HL-60/S4 treated with retinoic acid at 250 ng/mL for 4 days and 3 days (cell line): ENCODE data around the gene RBCK1.
"Not testable (repeated sequence)": the region's sequence is repeated elsewhere in the genome, so short reads cannot be mapped to it uniquely, and the experiment has no call there.

Experiments used
- in situ Hi-C: fragments of 300-500 bp; cut with MboI; formaldehyde crosslinking; loops from 2 replicates; pipeline ENCODE4 v1.7.0; 2022; ENCODE audit warnings: low sequenced_read_pairs

RBCK1 gene

DNA sequence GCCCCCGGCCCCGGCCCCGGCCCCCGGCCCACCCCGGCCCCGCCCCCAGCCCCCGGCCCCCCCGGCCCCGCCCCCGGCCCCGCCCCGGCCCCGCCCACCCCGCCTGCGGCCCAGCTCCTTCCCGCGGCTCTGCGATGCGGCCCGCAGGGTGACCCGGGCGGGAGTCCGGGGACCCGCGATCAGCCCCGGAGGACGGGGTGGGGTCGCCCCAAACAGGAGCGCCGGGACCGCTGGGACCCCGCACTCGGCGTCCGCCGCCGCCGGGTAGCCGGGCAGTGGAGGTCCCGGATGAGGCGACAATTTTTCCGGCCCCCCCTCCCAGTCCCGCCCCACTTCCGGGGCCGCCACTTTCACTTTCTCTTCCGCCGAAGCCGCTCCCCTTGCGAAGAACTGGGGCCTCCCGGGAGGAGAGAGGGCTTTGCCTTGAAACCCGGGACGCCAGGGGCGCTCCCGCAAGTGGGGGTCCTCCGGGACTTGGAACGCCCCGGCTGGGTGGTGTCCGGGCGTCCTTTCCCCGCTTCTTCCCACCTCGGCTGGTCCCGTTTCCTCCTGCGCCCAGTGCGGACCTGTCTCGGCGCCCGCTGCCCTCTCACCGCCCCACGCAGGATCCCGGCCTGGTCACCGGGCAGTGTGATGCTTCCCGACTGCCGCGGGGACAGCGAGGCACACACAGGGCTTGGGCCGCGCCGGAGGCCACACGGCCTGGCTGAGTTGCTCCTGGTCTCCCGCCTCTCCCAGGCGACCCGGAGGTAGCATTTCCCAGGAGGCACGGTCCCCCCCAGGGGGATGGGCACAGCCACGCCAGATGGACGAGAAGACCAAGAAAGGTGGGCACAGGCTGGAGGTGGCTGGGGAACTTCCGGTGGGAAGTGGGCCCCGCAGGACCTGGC is at the start of gene RBCK1:
TSS of gene RBCK1 (plus strand) at position 347 of the 890 bp plus-strand sequence. CDS start at position 806, 459 bp downstream.
- in situ Hi-C loops = no loop called here

DNA sequence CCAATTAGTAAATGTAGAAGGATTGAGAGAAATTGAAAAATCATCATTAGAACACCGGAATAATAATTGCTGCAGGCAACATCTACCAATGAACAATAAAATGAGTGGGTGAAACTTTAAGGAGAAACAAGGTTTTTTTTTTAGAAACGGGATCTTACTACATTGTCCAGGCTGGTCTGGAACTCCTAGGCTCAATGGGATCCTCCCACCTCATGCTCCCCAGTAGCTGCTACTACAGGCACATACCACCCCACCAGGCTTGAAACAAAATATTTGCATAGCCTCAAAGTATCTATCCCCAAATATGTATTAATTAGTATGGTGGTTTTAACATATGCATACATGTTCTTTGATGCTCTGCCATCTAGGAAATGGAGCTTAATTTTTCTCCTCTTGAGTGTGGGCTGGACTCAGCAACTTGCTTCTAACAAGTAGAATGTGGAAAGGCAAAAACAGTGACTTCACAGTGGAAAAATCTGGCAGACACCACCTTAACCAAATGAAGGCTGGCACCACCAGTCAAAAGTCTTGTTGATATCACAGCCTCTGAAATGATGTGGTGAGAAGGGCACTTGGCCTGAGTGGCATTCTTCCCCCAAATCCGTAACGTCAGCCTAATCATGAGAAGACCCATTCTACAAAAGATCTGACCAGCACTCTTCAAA is 49.1 kb upstream of the RBCK1 start:
- in situ Hi-C loops = loop anchor here (5.0 to 10.0 kb wide), 2 partner anchors 113 to 386 kb away; no protein-coding TSS in a partner anchor

DNA sequence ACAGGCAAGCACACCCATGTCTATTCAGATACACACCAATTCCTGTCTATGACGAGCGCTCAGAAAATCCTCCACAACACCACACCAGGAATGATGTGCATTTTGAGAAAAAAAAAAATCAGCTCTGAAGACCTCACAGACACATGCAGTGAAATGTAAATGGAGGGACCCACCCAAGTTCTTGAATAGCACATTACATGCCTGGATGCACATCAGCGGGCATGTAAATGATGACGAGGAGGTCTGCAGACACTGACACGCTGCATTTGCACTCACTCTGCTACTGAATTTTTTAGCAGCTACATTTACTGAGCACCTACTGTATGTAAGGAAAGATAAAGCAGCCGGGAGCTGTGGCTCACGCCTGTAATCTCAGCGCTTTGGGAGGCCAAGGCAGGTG is 46.5 kb upstream of the RBCK1 start:
- in situ Hi-C loops = no loop called here

DNA sequence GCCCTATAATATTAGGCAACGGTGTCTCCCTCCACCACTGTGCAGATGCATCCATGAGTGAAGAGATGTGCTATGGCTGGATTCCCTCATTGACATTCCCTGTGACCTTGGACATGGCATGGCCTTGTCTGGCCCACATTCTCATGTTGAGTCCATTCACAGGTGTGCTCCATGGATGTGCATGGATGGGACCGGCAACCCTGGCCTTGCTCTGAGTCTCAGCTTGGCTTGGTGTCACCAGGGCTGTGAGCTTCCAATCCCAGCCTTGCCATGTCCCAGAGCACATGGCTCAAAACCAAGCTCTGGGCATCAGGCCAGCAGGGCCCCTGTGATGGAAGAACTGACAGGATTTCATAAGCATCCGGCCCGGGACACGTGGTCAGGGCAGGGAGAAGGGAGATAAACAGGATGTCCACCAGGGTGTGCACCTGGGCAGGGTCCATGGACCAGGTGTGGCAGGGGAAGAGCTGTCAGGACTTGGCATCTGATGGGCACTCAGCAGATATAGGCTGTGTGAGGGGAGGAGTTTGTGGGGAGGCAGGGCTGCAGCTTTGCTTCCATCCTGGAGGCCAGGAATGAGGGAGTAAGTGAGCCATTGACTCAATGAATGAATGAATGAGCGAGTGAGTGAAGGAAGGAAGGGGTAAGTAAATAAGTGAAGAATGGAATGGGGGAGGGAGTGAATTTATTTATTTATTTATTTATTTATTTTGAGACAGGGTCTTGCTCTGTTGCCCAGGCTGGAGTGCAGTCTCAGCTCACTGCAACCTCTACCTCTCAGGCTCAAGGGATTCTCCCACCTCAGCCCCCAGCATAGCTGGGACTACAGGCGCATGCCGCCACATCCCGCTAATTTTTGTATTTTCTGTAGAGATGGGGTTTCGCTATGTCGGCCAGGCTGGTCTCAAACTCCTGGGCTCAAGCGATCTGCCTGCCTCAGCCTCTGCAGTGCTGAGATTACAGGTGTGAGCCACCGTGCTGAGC is 45.5 kb upstream of the RBCK1 start:
- in situ Hi-C loops = no loop called here

DNA sequence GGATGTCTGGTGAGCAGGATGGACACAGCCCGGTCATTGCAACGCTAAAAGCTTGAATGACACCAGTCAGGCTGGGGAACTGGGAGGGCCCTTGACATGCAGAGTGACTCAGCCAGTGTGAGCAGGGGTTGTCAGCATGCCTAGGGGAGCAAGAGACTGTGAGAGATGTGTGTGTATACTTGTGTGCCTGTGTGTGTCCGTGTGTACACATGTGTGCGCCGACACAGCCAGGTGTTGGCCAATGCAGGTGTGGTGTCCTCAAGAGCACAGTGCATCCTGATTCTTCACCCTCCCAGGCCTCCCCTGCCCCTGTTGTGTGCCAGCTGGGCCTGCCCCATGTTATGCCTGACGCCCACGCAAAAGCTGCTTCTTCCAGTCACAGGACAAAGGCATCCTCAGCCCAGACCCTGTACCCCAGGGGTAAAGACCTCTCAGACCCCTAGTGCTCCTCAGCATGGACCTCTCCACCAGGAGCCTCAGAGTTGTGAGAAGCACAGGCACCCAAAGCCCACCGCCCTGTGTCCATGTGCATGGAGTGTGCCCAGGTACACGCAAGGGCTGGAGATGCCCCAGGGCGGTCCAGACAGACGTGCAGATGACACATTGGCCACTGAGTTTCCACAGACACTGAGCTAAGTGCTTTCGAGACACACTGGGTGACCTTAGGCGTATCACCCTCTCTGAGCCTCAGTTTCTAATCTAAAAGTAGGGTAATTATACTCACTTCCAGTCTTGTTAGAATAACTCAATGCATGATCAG is 44.6 kb upstream of the RBCK1 start:
- in situ Hi-C loops = no loop called here

DNA sequence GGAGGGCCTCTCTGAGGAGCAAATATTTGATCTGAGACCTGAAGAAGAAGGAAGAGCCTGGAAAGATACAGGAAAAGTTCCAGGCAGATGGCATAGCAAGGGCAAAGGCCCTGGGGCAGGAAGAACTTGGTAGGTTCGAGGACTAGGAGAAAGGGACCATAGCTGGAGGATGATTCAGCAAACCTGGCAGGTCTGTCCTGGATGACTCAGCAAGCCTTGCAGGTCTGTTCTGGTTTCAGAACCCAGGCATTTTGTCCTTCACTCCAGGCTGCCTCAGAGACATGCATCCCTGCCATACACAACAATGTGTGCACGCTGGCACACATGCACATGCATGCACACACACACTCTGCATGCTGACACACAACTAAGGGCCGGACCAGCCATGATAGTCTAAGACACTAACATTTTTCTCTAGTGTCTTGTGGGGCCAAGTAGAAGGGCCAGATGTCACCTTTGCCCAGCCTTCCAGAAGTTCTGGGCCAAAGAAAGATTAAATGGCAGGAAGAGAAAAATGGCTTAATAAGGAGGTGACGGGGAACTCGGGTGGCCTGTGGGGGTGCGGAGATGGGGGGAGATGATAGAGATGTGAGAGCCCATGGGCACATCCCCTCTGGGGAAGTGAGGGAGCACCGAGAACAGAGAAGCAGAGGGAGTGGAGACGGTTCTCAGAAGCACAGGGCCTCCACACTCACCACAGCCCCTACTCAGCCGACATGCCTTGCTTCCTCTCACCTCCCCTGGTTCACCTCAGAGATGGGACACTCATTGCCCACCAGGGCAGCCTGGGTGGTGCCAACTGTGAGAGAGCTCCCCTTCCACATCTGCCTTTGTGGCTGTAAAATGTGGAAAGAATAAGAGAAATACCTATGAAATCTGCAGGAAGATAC is 42.9 kb upstream of the RBCK1 start:
- in situ Hi-C loops = no loop called here

DNA sequence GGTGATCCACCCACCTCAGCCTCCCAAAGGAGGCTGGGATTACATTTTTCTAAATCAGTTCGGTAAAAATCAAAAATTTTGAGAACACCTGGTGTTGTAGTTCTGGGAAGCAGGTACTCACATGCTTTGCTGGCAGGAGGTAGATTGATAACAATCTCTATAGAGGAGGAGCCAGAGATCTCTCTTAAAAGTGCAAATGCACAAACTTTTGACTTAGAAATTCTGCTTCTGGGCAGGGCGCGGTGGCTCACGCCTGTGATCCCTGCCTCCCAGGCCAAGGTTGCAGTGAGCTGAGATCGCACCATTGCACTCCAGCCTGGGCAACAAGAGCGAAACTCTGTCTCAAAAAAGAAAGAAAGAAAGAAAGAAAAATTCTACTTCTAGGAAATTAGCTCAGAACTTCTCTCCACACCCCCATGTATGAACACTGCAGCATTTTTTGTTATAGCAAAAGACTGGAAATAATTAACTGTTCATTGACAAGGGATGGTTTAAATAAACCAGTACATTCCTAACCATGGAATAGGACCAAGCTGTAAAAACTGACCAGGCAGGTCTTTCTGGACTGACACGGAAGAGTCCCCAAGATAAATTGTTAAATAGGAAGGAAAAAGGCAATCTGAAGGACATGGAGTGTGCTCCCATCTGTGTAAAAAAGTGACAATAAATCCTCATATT is 41.9 kb upstream of the RBCK1 start:
- in situ Hi-C loops = no loop called here

DNA sequence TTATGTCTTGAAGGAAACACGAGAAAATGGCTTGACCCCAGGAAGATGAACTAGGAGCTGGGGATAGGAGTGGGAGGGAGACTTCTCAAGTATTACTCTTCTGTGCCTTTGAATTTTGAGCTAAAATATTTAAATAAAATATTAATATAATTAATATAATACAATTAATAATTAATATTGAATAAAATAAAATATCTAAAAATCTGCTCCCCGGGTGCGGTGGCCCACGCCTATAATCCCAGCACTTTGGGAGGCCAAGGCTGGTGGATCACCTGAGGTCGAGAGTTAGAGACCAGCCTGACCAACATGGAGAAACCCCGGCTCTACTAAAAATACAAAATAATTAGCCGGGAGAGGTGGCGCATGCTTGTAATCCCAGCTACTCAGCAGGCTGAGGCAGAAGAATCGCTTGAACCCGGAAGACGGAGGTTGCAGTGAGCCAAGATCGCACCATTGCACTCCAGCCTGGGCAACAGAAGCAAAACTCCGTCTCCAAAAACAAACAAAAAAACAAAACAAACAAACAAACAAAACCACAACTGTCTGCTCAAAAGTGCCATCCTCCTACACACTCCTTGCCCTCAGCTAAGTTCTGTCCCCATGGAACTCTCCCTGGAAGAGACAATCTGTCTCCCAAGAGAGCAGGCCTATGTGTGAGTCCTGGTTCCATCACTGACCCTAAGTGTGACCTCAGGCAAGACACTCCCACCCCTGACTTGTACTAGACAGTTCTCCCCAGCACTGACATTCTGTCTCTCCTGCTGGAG is 41.2 kb upstream of the RBCK1 start:
- in situ Hi-C loops = no loop called here

DNA sequence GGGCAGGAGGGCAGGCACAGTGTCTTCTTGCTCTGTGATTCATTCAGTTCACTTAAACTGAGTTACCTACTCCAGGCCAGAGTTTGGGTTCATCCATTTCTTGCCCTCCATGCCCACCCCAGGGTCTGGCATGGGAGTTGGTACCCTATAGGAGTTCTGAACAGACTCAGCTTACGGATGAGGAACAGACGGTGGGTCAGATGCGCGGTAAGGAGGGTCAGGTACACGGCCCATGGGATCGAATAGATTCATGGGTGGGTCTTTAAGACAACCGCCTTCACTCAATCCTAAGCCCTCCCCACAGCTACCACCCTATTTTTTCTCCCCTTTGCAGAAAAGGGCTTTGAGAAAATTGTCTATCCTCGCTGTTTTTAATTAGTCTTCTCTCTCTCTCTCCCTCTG is 40.6 kb upstream of the RBCK1 start:
- in situ Hi-C loops = no loop called here

DNA sequence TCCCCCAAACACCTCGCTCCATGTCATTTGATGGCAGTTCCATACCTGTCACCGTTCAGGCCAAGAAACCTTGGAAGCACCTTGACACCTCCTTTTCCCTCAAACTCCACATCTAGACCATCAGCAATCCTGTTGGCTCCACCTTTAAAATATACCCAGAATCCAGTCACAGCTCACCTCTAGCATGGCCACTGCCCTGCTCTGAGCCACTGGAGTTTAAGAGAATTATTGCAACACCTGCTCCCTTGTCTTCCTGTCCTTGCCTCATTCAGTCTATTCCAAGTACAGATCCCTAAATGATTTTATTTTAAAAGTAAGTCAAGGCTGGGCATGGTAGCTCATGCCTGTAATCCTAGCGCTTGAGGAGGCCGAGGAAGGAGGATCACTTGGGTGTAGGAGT is 39.2 kb upstream of the RBCK1 start:
- in situ Hi-C loops = no loop called here

DNA sequence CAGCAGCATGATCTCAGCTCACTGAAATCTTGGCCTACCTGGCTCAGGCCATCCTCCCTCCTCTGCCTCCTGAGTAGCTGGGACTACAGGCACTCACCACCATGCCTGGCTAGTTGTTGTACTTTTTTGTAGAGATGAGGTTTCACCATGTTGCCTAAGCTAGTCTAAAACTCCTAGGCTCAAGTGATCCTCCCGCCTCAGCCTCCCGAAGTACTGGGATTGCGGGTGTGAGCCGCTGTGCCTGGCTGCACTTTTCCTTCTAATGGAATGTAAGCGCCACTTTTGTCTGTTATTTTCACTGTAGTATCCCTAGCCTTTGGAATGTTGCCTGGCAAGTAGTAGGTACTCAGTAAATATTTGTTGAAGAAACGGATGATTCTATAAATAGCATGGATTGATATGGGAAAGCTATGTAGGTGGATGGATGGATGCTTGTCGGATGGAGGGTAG is 37.9 kb upstream of the RBCK1 start:
- in situ Hi-C loops = no loop called here

DNA sequence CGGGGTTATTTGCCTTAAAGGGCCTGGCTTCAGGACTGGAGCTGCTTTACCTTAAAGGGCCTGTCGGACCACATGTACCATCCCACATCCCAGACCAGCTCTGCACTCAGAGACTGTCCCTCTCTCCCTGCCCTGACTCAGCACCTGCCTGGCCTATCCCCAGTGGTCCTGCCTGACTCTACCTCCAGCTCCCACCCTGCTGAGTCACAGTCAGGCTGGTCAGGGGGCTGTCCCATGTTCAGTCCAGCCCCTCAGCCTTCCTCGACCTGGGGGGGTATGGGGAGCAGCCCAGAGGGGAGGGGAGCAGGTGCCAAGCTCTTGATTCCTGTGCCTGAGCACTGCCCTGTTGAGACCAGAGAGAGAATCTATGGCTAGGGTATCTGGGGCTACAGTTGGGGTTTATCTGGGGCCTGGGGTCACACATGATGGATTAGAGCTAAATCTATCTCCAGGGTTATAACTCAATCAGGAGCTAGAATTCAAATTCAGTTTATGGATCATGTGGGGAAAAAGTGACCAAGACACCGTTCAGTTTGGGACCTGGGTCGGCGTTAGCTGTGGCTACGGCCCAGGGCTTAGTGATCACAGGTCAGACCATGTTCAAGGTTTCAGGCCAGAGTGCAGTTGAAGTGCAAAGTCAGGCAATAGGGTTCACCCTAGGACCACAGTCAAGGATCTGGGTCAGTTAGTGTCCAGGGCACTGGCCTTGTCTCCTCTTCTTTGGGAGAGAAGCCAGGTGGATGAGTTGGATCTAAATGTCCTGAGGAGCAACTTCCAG is 36.9 kb upstream of the RBCK1 start:
- in situ Hi-C loops = no loop called here

DNA sequence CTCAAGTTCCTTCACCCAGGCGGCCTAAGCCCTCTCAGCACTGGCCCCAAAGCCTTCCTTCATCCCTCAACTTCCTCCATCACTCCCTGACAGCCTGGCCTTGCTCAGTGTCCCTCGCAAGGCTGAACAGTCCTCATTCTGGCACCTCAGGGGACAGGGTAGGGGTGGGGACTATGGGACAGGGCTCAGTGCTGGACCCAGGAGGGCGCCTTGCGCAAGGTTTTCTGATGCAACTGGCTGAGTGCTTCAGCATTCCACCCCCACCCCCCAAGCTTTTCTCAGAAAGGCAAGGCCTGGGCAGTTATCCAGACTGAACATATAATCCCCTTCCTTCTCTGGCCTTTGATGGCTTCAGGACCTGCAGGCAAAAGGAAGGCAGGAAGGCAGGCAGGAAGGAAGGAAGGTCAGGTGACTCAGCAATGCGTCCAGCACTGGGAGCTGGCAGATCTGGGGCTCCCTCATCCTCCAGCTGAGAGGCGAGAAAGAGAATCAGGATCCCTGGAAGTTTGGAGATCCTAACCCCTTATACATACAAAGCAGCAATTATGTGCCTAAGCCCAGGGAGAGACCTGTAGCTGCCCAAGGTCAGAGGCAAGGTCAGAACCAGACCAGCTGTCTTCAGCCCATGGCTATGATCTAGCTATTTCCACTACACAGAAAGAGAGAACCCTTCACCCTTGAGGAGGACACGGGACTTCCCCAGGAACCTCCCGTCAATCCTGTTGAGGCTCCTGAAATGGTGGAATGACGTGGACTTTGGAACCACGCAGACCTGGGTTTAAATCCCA is 36.1 kb upstream of the RBCK1 start:
- in situ Hi-C loops = no loop called here

DNA sequence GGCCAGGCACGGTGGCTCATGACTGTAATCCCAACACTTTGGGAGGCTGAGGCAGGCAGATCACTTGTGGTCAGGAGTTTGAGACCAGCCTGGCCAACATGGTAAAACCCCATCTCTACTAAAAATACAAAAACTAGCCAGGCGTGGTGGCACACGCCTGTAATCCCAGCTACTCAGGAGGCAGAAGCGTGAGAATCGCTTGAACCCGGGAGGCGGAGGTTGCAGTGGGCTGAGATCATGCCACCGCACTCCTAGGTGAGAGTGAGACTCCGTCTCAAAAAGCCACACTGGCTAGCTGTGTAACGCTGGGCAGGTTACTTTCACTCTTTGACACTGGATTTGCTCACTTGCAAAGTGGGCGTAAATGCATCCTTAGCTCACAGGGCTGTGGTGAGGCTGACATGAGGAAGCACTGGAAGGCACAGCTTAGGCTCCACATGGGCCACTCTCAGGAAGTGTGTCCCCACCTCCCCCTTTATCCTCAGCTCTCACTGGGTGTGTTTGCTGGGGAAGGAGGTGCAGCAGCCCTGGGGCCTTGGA is 35.5 kb upstream of the RBCK1 start:
- in situ Hi-C loops = not testable (repeated sequence)

DNA sequence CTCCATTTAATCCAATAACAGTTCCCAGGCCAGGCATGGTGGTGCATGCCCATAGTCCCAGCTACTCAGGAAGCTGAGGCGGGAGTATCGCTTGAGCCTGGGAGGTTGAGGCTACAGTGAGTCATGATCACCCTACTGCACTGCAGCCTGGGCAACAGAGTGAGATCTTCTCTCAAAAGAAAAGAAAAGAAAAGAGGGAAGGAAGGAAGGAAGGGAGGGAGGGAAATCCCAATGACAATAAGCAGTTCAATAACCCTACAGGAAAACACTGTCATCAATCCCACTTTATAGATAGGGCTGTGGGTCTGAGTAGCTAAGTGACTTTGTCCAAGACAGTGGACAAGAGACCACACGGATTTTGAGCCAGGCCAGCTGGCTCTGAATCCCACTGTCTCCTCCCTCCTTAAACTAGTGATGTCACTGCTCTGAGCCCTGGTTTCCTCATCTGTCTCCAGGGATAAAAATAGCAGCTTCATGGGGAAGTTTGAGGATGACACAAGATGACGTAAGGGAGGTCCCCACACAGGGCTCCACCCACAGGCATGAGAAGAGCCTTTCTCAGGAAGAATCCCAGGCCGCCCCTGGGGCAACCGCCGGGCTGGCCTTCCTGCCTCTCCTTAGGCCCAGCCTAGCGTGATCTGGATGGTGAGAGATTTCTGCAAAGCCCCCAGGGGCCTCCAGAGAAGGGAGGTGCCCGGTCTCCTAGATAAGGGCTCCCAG is 34.8 kb upstream of the RBCK1 start:
- in situ Hi-C loops = no loop called here
